Breast epithelium (tissue), 4 donors: ENCODE results near the gene POLR2L. TPM values are rescaled to one million over a fixed set of nuclear protein-coding genes. Genes with fewer than 3 reads are reported as not detected.

Experiments
- DNase-seq, 2 donors: peaks; one replicate each; pipeline ENCODE4 v3.0.0-alpha.2; 2019; ENCODE audit warnings: low spot score in 2 of 2
- H3K27ac ChIP-seq, 2 donors: fragments of 200-600 bp; sonication (generic) in 1 of 2; one replicate each; pipeline ENCODE4 v1.5.1; 2016 to 2019; ENCODE audit warnings: mild to moderate bottlenecking in 1 of 2
- H3K27me3 ChIP-seq, 2 donors: fragments of 200-600 bp; sonication (generic) in 1 of 2; one replicate each; pipeline versions ENCODE4 v1.5.1 to v1.6.0; 2017 to 2019; ENCODE audit warnings: control low read depth in 1 of 2, mild to moderate bottlenecking in 1 of 2
- H3K36me3 ChIP-seq: fragments of 200-600 bp; one replicate; pipeline ENCODE4 v1.5.1; 2019
- H3K4me1 ChIP-seq, 2 donors: fragments of 200-600 bp; sonication (generic); one replicate each; pipeline ENCODE4 v1.5.1; 2016 to 2019; ENCODE audit warnings: control low read depth in 1 of 2
- H3K4me3 ChIP-seq, 3 donors: fragments of 200-600 bp; sonication (generic); 1 replicate in 2 of 3; 2 replicates in 1 of 3; pipeline ENCODE4 v1.5.1; 2016 to 2019; ENCODE audit warnings: mild to moderate bottlenecking in 3 of 3, moderate library complexity in 2 of 3
- H3K9me3 ChIP-seq, 2 donors: fragments of 200-600 bp; sonication (generic) in 1 of 2; one replicate each; pipeline ENCODE4 v1.5.1; 2016 to 2019; ENCODE audit warnings: control low read depth in 1 of 2
- POLR2A ChIP-seq: fragments of 450-650 bp; IDR thresholded peaks from one replicate; pipeline ENCODE4 v1.6.1; 2016; ENCODE audit warnings: antibody characterized with exemption, mild to moderate bottlenecking, moderate library complexity
- POLR2AphosphoS5 ChIP-seq, 3 donors: sonication (generic); formaldehyde crosslinking; IDR thresholded peaks; one replicate each; pipeline ENCODE4 v1.6.1; 2017; ENCODE audit warnings: antibody characterized with exemption in 3 of 3
- intact Hi-C: fragments of 100-400 bp; cut with DNase I; formaldehyde crosslinking; loops from one replicate; pipeline ENCODE4 v1.15.1; 2023; ENCODE audit warnings: low total_unique reads
- total RNA-seq, 3 donors: library from RNA; depleted of rRNA; stranded (reverse); fragments of >200 nt; gene quantifications; one replicate each; pipeline ENCODE4 v1.1.0, GENCODE V29; 2016
- TF ChIP-seq, protein P1 (sequence below), 3 donors: fragments of 450-650 bp; IDR thresholded peaks; one replicate each; pipeline ENCODE4 v1.5.1; 2016 to 2017; ENCODE audit warnings: antibody characterized with exemption in 3 of 3, mild to moderate bottlenecking in 3 of 3, moderate library complexity in 3 of 3

Gene POLR2L
- total RNA-seq, 3 donors from 2014 or later, result 51.8 to 126 (median 96.7) TPM

DNA sequence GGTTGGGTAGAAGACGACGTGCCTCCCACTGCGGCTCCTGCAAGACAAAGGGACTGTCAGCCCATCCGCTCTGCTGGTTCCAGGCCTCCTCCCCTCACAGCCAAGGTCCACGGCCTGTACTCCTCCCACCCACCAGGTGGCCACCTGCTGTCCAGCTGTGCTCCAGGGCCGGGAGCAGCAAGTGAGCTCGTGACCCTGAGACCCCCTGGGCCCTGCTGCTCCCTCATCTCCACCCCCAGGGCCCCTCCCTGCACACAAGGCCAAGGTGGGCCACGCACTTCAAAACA, 27.7 kb upstream of the POLR2L start:
- no peaks in the 10 kb centered on the region for H3K4me1 ChIP-seq
- intact Hi-C loops, result no loop called here
- H3K27me3 ChIP-seq, result no peaks in the 10 kb centered on the region
- H3K9me3 ChIP-seq, result no peaks in the 10 kb centered on the region
- no peak overlapping the region for H3K4me3 ChIP-seq
- TF ChIP-seq POLR2AphosphoS5 (IDR thresholded peaks at IDR 0.05) (no peak), POLR2A (no peak)
- TF ChIP-seq, protein P1, sequence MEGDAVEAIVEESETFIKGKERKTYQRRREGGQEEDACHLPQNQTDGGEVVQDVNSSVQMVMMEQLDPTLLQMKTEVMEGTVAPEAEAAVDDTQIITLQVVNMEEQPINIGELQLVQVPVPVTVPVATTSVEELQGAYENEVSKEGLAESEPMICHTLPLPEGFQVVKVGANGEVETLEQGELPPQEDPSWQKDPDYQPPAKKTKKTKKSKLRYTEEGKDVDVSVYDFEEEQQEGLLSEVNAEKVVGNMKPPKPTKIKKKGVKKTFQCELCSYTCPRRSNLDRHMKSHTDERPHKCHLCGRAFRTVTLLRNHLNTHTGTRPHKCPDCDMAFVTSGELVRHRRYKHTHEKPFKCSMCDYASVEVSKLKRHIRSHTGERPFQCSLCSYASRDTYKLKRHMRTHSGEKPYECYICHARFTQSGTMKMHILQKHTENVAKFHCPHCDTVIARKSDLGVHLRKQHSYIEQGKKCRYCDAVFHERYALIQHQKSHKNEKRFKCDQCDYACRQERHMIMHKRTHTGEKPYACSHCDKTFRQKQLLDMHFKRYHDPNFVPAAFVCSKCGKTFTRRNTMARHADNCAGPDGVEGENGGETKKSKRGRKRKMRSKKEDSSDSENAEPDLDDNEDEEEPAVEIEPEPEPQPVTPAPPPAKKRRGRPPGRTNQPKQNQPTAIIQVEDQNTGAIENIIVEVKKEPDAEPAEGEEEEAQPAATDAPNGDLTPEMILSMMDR (IDR thresholded peaks at IDR 0.05), result no peak
- DNase-seq, result no peak
- H3K27ac ChIP-seq, result no peak overlapping the region
- no peaks in the 10 kb centered on the region for H3K36me3 ChIP-seq

DNA sequence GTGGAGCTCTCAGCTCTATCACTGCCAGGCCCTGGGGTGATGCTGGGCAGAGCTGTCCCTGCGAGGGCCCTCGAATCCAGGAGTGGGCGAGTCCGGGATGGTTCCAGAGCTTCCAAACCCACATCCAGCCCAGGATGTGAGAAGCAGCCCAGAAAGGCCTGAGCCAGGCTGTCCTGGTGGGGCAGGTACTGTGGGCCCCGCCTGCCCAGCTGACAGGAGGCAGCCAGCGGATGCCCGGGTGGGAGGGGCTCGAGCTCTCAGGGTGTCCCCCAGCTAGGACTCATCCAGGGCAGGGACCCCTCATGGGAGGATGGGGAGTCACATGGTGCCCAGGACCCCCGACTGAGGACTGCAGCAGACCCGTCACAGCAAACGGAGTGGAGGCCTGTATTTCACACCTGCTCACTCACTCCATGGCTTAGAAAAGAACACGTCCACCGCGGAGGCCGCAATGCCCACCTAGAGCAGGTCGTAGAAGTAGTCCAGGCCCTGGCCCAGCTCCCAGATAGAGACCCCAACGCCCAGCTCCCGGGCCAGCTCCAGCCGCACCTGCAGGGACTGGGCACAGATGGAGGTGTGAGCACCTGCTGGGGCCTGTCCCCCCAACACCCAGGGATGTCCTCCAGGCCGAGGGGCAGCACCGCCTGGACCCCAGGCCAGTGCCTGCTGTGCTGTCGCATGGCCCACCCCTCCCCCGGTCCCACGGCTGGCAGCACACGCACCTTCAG, 27.2 kb upstream of the POLR2L start:
- Histone ChIP-seq H3K36me3 (no peaks in the 10 kb centered on the region), H3K9me3 (no peaks in the 10 kb centered on the region), H3K27ac (no peak overlapping the region), H3K4me3 (no peak overlapping the region), H3K4me1 (no peaks in the 10 kb centered on the region), H3K27me3 (no peaks in the 10 kb centered on the region)
- no peak for DNase-seq
- intact Hi-C loops, result loop anchor here (10.0 kb wide), 1 partner anchor 115 kb away; no protein-coding TSS in a partner anchor
- TF ChIP-seq, protein P1 (IDR thresholded peaks at IDR 0.05), result no peak
- TF ChIP-seq POLR2A (no peak), POLR2AphosphoS5 (IDR thresholded peaks at IDR 0.05) (no peak)

GRCh38 chr11:868802-869201, 26.5 kb upstream of the POLR2L start:
- H3K36me3 ChIP-seq, result no peaks in the 10 kb centered on the region
- H3K4me3 ChIP-seq, result no peak overlapping the region
- TF ChIP-seq POLR2AphosphoS5 (IDR thresholded peaks at IDR 0.05) (no peak), POLR2A (no peak)
- TF ChIP-seq, protein P1 (IDR thresholded peaks at IDR 0.05), result no peak
- H3K27ac ChIP-seq, result no peak overlapping the region
- H3K4me1 ChIP-seq, result no peaks in the 10 kb centered on the region
- no peaks in the 10 kb centered on the region for H3K9me3 ChIP-seq
- H3K27me3 ChIP-seq, result no peaks in the 10 kb centered on the region
- intact Hi-C loops, result loop anchor here (10.0 kb wide), 1 partner anchor 116 kb away; no protein-coding TSS in a partner anchor
- DNase-seq, result no peak

DNA sequence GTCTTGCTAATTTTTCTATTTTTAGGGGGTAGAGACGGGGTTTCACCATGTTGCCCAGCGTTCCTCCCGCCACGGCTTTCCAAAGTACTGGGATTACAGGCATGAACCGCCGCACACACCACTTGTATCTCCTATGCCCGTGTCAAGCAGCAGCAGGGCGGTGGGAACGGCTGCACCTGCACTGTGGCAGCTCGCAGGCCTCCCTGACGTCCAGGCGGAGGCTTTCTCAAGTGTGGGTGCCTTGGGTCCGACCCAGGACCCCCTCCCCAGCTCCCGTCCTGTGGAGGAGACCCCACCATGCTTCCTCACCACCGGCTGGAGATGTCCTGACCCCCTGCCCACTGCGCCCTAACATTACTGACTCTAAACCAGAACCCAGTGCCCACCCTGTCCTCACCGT, 26.1 kb upstream of the POLR2L start:
- no peak for TF ChIP-seq POLR2A
- TF ChIP-seq POLR2AphosphoS5 (IDR thresholded peaks at IDR 0.05), result no peak
- TF ChIP-seq, protein P1 (IDR thresholded peaks at IDR 0.05), result no peak
- intact Hi-C loops, result loop anchor here (10.0 kb wide), 1 partner anchor 116 kb away; no protein-coding TSS in a partner anchor
- Histone ChIP-seq H3K4me3 (no peak overlapping the region), H3K27ac (no peak overlapping the region), H3K4me1 (no peaks in the 10 kb centered on the region), H3K27me3 (no peaks in the 10 kb centered on the region), H3K36me3 (no peaks in the 10 kb centered on the region), H3K9me3 (no peaks in the 10 kb centered on the region)
- no peak for DNase-seq

DNA sequence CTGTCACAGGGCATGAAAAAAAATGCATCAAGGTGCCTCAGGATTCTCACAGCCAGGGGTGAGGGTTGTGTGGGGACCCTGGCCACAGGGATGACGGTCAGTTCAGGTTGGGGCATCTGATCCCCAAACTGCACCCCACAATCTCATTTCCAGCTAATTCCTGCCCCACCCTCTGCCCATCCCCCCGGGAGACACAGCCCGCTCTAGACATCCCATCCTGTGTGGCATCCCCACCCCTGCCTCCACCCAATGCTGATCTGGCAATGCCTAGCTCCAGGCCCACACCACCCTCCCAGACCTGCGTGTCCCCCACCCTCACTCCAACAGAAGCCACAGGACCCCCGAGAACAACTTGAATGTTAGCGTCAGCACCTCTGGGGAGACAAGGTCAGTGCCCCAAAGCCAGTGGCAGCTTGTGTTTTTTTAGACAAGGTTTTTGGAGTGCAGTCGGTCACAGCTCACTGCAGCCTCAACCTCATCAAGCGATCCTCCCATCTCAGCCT, 25.6 kb upstream of the POLR2L start:
- Histone ChIP-seq H3K27ac (no peak overlapping the region), H3K4me3 (no peak overlapping the region), H3K9me3 (no peaks in the 10 kb centered on the region), H3K4me1 (no peaks in the 10 kb centered on the region), H3K36me3 (no peaks in the 10 kb centered on the region), H3K27me3 (no peaks in the 10 kb centered on the region)
- TF ChIP-seq POLR2AphosphoS5 (IDR thresholded peaks at IDR 0.05), result no peak
- TF ChIP-seq, protein P1 (IDR thresholded peaks at IDR 0.05), result no peak
- TF ChIP-seq POLR2A, result no peak
- intact Hi-C loops, result loop anchor here (10.0 kb wide), 1 partner anchor 117 kb away; no protein-coding TSS in a partner anchor
- no peak for DNase-seq
